K562 (cell line): ENCODE measurements around the gene RDH5.

ENCODE experiments used
- ADNP ChIP-seq: fragments of 200-800 bp; sonication (Bioruptor generic); IDR thresholded peaks from 2 replicates; pipeline ENCODE4 v1.6.1; 2016; ENCODE audit warnings: missing genetic modification characterization, missing compliant biosample characterization
- CTBP1 ChIP-seq: fragments of 450-650 bp; IDR thresholded peaks from 2 replicates; pipeline ENCODE4 v1.6.1; 2016; ENCODE audit warnings: borderline replicate concordance
- TF ChIP-seq, protein P1 (sequence below), 3 experiments: IDR thresholded peaks in 2 of 3; conservative IDR thresholded peaks in 1 of 3; 2 replicates each; pipeline ENCODE4 v1.5.1; 2011 to 2012; ENCODE audit warnings: low read length in 3 of 3, mild to moderate bottlenecking in 3 of 3, control low read depth in 2 of 3, improper control_type of control experiment in 1 of 3, inconsistent platforms in 1 of 3, low read depth in 1 of 3, mixed read lengths in 1 of 3, moderate library complexity in 1 of 3; ENCODE audit not compliant: insufficient read depth in 2 of 3
- TF ChIP-seq, protein P2 (sequence below), 2 experiments: fragments of 450-650 bp; formaldehyde crosslinking in 1 of 2; IDR thresholded peaks; 2 replicates each; pipeline versions ENCODE4 v1.4.0 to v1.6.1; 2014 to 2020; ENCODE audit warnings: mild to moderate bottlenecking in 2 of 2, borderline replicate concordance in 1 of 2, low read depth in 1 of 2
- TF ChIP-seq, protein P3 (sequence below): fragments of 250-450 bp; sonication (Bioruptor Pico); IDR thresholded peaks from 2 replicates; pipeline ENCODE4 v1.8.0; 2022; ENCODE audit warnings: inconsistent platforms

DNA sequence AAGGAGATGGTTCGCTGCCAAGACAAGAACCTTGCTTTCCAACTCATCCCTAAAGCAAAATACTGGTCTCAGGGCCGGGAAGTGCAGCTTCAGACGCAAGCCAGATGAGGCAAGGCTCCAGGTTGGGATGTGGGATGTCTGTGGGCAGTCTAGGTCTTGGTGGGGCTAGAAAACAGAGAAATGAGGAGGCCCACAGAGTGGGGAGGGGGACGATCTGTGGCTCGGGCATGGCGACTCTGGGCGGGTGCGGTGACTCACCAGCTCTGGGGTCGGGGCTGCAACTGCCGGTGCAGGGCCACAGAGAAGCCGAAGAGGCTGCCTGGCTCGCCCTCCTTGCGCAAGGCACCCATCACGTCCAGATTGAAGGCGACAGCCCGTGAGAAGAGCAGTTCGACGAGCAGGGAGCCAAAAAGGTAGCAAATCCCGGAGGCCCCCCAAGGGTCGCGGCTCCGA lies 12.9 kb upstream of the RDH5 start:
- TF ChIP-seq, protein P1, sequence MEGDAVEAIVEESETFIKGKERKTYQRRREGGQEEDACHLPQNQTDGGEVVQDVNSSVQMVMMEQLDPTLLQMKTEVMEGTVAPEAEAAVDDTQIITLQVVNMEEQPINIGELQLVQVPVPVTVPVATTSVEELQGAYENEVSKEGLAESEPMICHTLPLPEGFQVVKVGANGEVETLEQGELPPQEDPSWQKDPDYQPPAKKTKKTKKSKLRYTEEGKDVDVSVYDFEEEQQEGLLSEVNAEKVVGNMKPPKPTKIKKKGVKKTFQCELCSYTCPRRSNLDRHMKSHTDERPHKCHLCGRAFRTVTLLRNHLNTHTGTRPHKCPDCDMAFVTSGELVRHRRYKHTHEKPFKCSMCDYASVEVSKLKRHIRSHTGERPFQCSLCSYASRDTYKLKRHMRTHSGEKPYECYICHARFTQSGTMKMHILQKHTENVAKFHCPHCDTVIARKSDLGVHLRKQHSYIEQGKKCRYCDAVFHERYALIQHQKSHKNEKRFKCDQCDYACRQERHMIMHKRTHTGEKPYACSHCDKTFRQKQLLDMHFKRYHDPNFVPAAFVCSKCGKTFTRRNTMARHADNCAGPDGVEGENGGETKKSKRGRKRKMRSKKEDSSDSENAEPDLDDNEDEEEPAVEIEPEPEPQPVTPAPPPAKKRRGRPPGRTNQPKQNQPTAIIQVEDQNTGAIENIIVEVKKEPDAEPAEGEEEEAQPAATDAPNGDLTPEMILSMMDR (IDR thresholded peaks at IDR 0.05 in 2 of 3, conservative IDR thresholded peaks at IDR 0.05 in 1 of 3; ENCODE audit: insufficient read depth in 2 of 3, low read depth in 1 of 3, low read length in 3 of 3) = no peak
- TF ChIP-seq, protein P2, sequence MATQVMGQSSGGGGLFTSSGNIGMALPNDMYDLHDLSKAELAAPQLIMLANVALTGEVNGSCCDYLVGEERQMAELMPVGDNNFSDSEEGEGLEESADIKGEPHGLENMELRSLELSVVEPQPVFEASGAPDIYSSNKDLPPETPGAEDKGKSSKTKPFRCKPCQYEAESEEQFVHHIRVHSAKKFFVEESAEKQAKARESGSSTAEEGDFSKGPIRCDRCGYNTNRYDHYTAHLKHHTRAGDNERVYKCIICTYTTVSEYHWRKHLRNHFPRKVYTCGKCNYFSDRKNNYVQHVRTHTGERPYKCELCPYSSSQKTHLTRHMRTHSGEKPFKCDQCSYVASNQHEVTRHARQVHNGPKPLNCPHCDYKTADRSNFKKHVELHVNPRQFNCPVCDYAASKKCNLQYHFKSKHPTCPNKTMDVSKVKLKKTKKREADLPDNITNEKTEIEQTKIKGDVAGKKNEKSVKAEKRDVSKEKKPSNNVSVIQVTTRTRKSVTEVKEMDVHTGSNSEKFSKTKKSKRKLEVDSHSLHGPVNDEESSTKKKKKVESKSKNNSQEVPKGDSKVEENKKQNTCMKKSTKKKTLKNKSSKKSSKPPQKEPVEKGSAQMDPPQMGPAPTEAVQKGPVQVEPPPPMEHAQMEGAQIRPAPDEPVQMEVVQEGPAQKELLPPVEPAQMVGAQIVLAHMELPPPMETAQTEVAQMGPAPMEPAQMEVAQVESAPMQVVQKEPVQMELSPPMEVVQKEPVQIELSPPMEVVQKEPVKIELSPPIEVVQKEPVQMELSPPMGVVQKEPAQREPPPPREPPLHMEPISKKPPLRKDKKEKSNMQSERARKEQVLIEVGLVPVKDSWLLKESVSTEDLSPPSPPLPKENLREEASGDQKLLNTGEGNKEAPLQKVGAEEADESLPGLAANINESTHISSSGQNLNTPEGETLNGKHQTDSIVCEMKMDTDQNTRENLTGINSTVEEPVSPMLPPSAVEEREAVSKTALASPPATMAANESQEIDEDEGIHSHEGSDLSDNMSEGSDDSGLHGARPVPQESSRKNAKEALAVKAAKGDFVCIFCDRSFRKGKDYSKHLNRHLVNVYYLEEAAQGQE (IDR thresholded peaks at IDR 0.05; ENCODE audit: borderline replicate concordance) = no peak
- TF ChIP-seq, protein P2 (CRISPR knock-in tag; IDR thresholded peaks at IDR 0.05; ENCODE audit: low read depth) = no peak
- TF ChIP-seq ADNP (tag) (no peak), CTBP1 (no peak)
- TF ChIP-seq, protein P3, sequence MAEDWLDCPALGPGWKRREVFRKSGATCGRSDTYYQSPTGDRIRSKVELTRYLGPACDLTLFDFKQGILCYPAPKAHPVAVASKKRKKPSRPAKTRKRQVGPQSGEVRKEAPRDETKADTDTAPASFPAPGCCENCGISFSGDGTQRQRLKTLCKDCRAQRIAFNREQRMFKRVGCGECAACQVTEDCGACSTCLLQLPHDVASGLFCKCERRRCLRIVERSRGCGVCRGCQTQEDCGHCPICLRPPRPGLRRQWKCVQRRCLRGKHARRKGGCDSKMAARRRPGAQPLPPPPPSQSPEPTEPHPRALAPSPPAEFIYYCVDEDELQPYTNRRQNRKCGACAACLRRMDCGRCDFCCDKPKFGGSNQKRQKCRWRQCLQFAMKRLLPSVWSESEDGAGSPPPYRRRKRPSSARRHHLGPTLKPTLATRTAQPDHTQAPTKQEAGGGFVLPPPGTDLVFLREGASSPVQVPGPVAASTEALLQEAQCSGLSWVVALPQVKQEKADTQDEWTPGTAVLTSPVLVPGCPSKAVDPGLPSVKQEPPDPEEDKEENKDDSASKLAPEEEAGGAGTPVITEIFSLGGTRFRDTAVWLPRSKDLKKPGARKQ = no peak
